T-cell (primary cell): Measurements from ENCODE around the gene SLC38A1. TPM values are rescaled to one million over a fixed set of nuclear protein-coding genes. Genes with fewer than 3 reads are reported as not detected.

Experiments
- ATAC-seq, 4 experiments: fragments of 200-7000 bp in 3 of 4; fragments of 150-1000 bp in 1 of 4; cut with Tn5 transposase; replicated peaks in 1 of 4; 1 replicate in 3 of 4; 2 replicates in 1 of 4; pipeline ENCODE4 v1.10.0; 2021; ENCODE audit warnings: moderate library complexity in 3 of 4, mild to moderate bottlenecking in 2 of 4, moderate number of reproducible peaks in 1 of 4
- CTCF ChIA-PET, 2 donors: fragments of 300-600 bp; sonication (Branson Sonifier 250); formaldehyde crosslinking; loops; one replicate each; lab custom pipeline; 2022; ENCODE audit warnings: antibody characterized with exemption in 2 of 2; lab: Charles Lee
- POLR2A ChIA-PET, 2 donors: fragments of 300-600 bp; sonication (Branson Sonifier 250); formaldehyde crosslinking; loops; one replicate each; lab custom pipeline; 2022; ENCODE audit warnings: antibody characterized with exemption in 2 of 2; lab: Charles Lee
- DNase-seq, 35 experiments: peaks; one replicate each; pipeline versions ENCODE4 v3.0.0 to v3.0.0-alpha.2; 2013 to 2023
- H3K27ac ChIP-seq: one replicate; pipeline ENCODE4 v1.5.1; 2013; ENCODE audit warnings: low read length
- H3K27me3 ChIP-seq, 2 experiments: replicated peaks in 1 of 2; 1 replicate in 1 of 2; 2 replicates in 1 of 2; pipeline versions ENCODE4 v1.6.1 to v1.7.0; 2013; ENCODE audit warnings: low read length in 1 of 2, mixed read lengths in 1 of 2; ENCODE audit not compliant: control insufficient read depth in 2 of 2, insufficient read depth in 2 of 2; ENCODE audit errors: extremely low read depth in 1 of 2
- H3K36me3 ChIP-seq, 2 donors: 1 replicate in 1 of 2; 2 replicates in 1 of 2; pipeline versions ENCODE4 v1.6.1 to v1.7.0; 2013; ENCODE audit warnings: low read length in 1 of 2; ENCODE audit not compliant: control insufficient read depth in 2 of 2, insufficient read depth in 1 of 2; ENCODE audit errors: extremely low read depth in 1 of 2
- H3K4me1 ChIP-seq, 2 experiments: 1 replicate in 1 of 2; 2 replicates in 1 of 2; pipeline versions ENCODE4 v1.6.1 to v1.7.0; 2013; ENCODE audit warnings: low read length in 2 of 2, mixed read lengths in 1 of 2; ENCODE audit not compliant: insufficient read depth in 2 of 2, control insufficient read depth in 1 of 2; ENCODE audit errors: extremely low read depth in 1 of 2
- H3K4me3 ChIP-seq, 2 donors: 1 replicate in 1 of 2; 2 replicates in 1 of 2; pipeline versions ENCODE4 v1.5.1 to v1.7.0; 2013; ENCODE audit warnings: mild to moderate bottlenecking in 2 of 2, low read length in 1 of 2, moderate library complexity in 1 of 2; ENCODE audit not compliant: control insufficient read depth in 1 of 2; ENCODE audit errors: extremely low read depth in 1 of 2
- H3K9me3 ChIP-seq: 2 replicates; pipeline ENCODE4 v1.7.0; 2013
- H3K27ac Mint-ChIP-seq, 2 donors: one replicate each; pipeline ENCODE4 v1.8.0; 2020 to 2021; ENCODE audit warnings: mild to moderate bottlenecking in 2 of 2, mixed read lengths in 2 of 2
- H3K27me3 Mint-ChIP-seq, 2 donors: one replicate each; pipeline ENCODE4 v1.8.0; 2021 to 2022; ENCODE audit warnings: mixed read lengths in 2 of 2
- H3K36me3 Mint-ChIP-seq: one replicate; pipeline ENCODE4 v1.8.0; 2021; ENCODE audit warnings: mixed read lengths
- H3K4me1 Mint-ChIP-seq, 3 donors: one replicate each; pipeline ENCODE4 v1.8.0; 2020 to 2022; ENCODE audit warnings: mixed read lengths in 3 of 3, mild to moderate bottlenecking in 1 of 3
- H3K4me3 Mint-ChIP-seq, 3 donors: one replicate each; pipeline ENCODE4 v1.8.0; 2020 to 2022; ENCODE audit warnings: mild to moderate bottlenecking in 3 of 3, mixed read lengths in 3 of 3, moderate library complexity in 3 of 3
- H3K9me3 Mint-ChIP-seq, 3 donors: one replicate each; pipeline ENCODE4 v1.8.0; 2020 to 2022; ENCODE audit warnings: mixed read lengths in 3 of 3
- WGBS: methylation state at CpG from one replicate; pipeline ENCODE4 v1.1.5; 2013; ENCODE audit warnings: missing lambda C conversion rate; ENCODE audit not compliant: insufficient coverage; 5-methylcytosine and 5-hydroxymethylcytosine counted together
- total RNA-seq, 35 experiments: library from RNA in 6 of 35; stranded (reverse) in 6 of 35; fragments of 120-200 nt in 1 of 35; gene quantifications; one replicate each; pipeline versions ENCODE4 v1.2.1 to v1.2.4 and lab custom pipeline; 2013 to 2026

The SLC38A1 gene
- total RNA-seq, 5 donors from 2014 or later (not counting 1 experiment from before 2014, with no cell fraction given) = 273 to 321 (median 286) TPM

- Mint-ChIP-seq H3K4me3 (peak overlapping the region; percentile 35 to 72 (median 49)), H3K27me3 (no peaks in the 10 kb centered on the region), H3K36me3 (peaks cover under 1% of the 10 kb centered on the region), H3K4me1 (peaks cover 58 to 73% (median 60%) of the 10 kb centered on the region in 3 donors), H3K27ac (peak overlapping the region; percentile 54 to 80), H3K9me3 (no peaks in the 10 kb centered on the region)
- H3K36me3 ChIP-seq = peaks cover 0 to 9% of the 10 kb centered on the region in 2 donors
- ChIA-PET CTCF (interaction anchor here in 1 of 2 donors (1.4 to 1.5 kb wide), 2 partner anchors 53 to 92 kb away, joined by 3 read pairs; no protein-coding TSS in a partner anchor), POLR2A (interaction anchor here (0.6 to 1.2 kb wide), 4 partner anchors 10 to 89 kb away, joined by 3 to 9 read pairs (median 4); no protein-coding TSS in a partner anchor)
- ATAC-seq (peak; percentile 34 to 82 (median 60)), DNase-seq (peak in 7 of 35 experiments; percentile 5 to 73 (median 14))
- WGBS = 53% methylated on average over 3 of the region's 5 CpGs
- H3K27ac ChIP-seq = peak overlapping the region; percentile 30
- no peak overlapping the region for H3K4me3 ChIP-seq
- H3K27me3 ChIP-seq = no peaks in the 10 kb centered on the region
- peaks cover 15% of the 10 kb centered on the region in 2 experiments for H3K4me1 ChIP-seq
- H3K9me3 ChIP-seq = no peaks in the 10 kb centered on the region
These were observed 90.8 kb downstream of the SLC38A1 start for GRCh38 chr12:46177837-46178608.

DNA sequence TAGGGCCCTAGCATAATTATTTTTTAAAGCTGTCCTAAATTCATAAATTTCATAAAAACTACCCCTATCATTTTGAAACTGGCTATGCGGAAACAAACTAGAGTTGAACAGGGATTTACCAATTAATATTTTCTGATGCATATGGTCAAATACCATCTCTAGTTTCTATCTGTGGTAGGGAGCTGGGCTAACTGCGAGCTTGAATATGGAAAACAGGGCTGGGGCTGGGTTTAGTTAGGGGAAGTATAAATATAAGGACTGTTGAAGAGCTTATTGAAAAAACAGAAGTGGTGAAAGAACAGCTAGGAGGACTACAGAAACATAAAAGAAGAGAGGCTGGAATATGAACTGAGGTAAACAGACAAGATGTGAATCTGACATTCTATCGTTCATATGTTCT lies 91.8 kb downstream of the SLC38A1 start:
- CTCF ChIA-PET = interaction anchor here (0.5 to 1.5 kb wide), 3 partner anchors 52 to 93 kb away, joined by 3 read pairs; no protein-coding TSS in a partner anchor
- Histone ChIP-seq H3K27me3 (no peaks in the 10 kb centered on the region), H3K9me3 (no peaks in the 10 kb centered on the region), H3K27ac (no peak overlapping the region), H3K4me3 (no peak overlapping the region), H3K4me1 (peaks cover 15% of the 10 kb centered on the region in 2 experiments), H3K36me3 (peaks cover 0 to 3% of the 10 kb centered on the region in 2 donors)
- Mint-ChIP-seq H3K9me3 (no peaks in the 10 kb centered on the region), H3K36me3 (no peaks in the 10 kb centered on the region), H3K4me1 (peaks cover 57 to 67% (median 58%) of the 10 kb centered on the region in 3 donors), H3K27ac (peak overlapping the region; percentile 58 to 67), H3K4me3 (peak overlapping the region in 1 of 3 donors; percentile 72), H3K27me3 (no peaks in the 10 kb centered on the region)
- no CpG with 5 or more reads among the region's 3 CpGs for WGBS
- no peak for ATAC-seq
- DNase-seq = no peak
- POLR2A ChIA-PET = interaction anchor here (0.7 to 1.2 kb wide), 3 partner anchors 9 to 41 kb away, joined by 3 to 9 read pairs (median 3); no protein-coding TSS in a partner anchor

- POLR2A ChIA-PET = no interaction called here
- Mint-ChIP-seq H3K4me1 (peaks cover 39 to 49% (median 41%) of the 10 kb centered on the region in 3 donors), H3K9me3 (no peaks in the 10 kb centered on the region)
These were observed 93.9 kb downstream of the SLC38A1 start for GRCh38 chr12:46174919-46175318.

GRCh38 chr12:46174061-46174662 lies 94.7 kb downstream of the SLC38A1 start:
- ChIA-PET CTCF (no interaction called here), POLR2A (no interaction called here)
- Histone ChIP-seq H3K4me1 (peaks cover 9 to 14% of the 10 kb centered on the region in 2 experiments), H3K27me3 (no peaks in the 10 kb centered on the region), H3K27ac (no peak overlapping the region), H3K9me3 (no peaks in the 10 kb centered on the region), H3K36me3 (no peaks in the 10 kb centered on the region), H3K4me3 (no peak overlapping the region)
- Mint-ChIP-seq H3K27ac (no peak overlapping the region), H3K36me3 (peaks cover 4% of the 10 kb centered on the region), H3K4me1 (peaks cover 31 to 42% (median 37%) of the 10 kb centered on the region in 3 donors), H3K9me3 (no peaks in the 10 kb centered on the region), H3K4me3 (no peak overlapping the region), H3K27me3 (no peaks in the 10 kb centered on the region)
- DNase-seq (no peak), ATAC-seq (no peak)
- 72% methylated on average over 4 of the region's 12 CpGs for WGBS

More at GRCh38 chr12:46174919-46175318, 93.9 kb downstream of the SLC38A1 start:
- Histone ChIP-seq H3K27ac (no peak overlapping the region), H3K36me3 (no peaks in the 10 kb centered on the region), H3K27me3 (no peaks in the 10 kb centered on the region), H3K4me3 (no peak overlapping the region), H3K9me3 (no peaks in the 10 kb centered on the region), H3K4me1 (peaks cover 12 to 15% of the 10 kb centered on the region in 2 experiments)
- Mint-ChIP-seq H3K27ac (no peak overlapping the region), H3K4me3 (no peak overlapping the region), H3K36me3 (peaks cover 1% of the 10 kb centered on the region), H3K27me3 (no peaks in the 10 kb centered on the region)
- DNase-seq (no peak), ATAC-seq (no peak)
- 96% methylated on average over 4 of the region's 8 CpGs for WGBS
- CTCF ChIA-PET = no interaction called here

DNA sequence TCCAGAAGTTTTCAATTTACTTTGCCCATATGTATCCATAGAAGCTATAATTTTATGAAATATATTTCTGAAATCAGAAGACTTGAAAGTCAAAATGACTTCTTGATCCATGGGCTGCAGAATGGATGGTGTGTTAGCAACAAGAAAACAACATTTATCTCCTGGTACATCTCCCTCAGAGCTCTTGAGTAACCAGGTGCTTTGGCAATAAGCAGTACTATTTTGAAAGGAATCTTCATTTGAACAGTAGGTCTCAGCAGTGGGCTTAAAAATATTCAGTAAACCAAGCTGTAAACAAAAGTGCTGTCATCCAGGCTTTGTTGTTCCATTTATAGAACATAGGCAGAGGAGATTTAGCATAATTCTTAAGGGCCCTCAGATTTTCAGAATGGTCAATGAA lies 100.4 kb downstream of the SLC38A1 start:
- H3K27me3 ChIP-seq = no peaks in the 10 kb centered on the region
- H3K9me3 ChIP-seq = no peaks in the 10 kb centered on the region
- H3K36me3 ChIP-seq = no peaks in the 10 kb centered on the region
- H3K4me3 ChIP-seq = no peak overlapping the region
- H3K4me1 ChIP-seq = no peaks in the 10 kb centered on the region
- Mint-ChIP-seq H3K27me3 (no peaks in the 10 kb centered on the region), H3K9me3 (peaks cover 0 to 3% (median 3%) of the 10 kb centered on the region in 3 donors), H3K4me1 (peaks cover 0 to 6% (median 0%) of the 10 kb centered on the region in 3 donors), H3K27ac (no peak overlapping the region), H3K36me3 (peaks cover 10% of the 10 kb centered on the region), H3K4me3 (no peak overlapping the region)
- DNase-seq (no peak), ATAC-seq (no peak)
- POLR2A ChIA-PET = interaction anchor here in 1 of 2 donors (0.5 to 1.4 kb wide), 3 partner anchors 9 to 29 kb away, joined by 3 to 17 read pairs (median 9); no protein-coding TSS in a partner anchor
- no peak overlapping the region for H3K27ac ChIP-seq
- CTCF ChIA-PET = no interaction called here

DNA sequence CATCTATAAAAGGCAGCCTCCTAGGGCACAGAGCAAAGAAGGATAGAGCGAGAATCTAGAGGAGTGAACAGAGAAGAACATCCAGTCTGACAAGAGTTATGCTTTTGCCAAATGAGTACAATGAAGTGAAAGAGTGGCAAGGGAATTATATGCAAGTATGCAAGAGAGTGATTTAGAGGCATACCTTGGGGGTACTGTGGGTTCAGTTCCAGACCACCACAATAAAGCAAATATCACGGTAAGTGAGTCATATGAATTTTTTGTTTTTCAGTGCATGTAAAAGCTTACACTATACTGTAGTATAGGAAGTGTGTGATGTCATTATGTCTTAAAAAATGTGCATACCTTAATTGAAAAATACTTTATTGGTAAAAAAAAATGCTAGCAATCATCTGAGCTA lies 101.4 kb downstream of the SLC38A1 start:
- H3K27me3 Mint-ChIP-seq = no peaks in the 10 kb centered on the region

More for the DNA sequence above, 101.4 kb downstream of the SLC38A1 start:
- H3K4me1 ChIP-seq = no peaks in the 10 kb centered on the region
- no peak overlapping the region for H3K27ac Mint-ChIP-seq
- ChIA-PET POLR2A (interaction anchor here in 1 of 2 donors (1.4 kb wide), 1 partner anchor 10 kb away, joined by 9 read pairs; no protein-coding TSS in a partner anchor), CTCF (interaction anchor here in 1 of 2 donors (0.7 kb wide), 1 partner anchor 42 kb away, joined by 4 read pairs; no protein-coding TSS in a partner anchor)
- peaks cover 0 to 6% (median 0%) of the 10 kb centered on the region in 3 donors for H3K4me1 Mint-ChIP-seq
- DNase-seq = no peak
- H3K36me3 Mint-ChIP-seq = peaks cover 10% of the 10 kb centered on the region
- no peaks in the 10 kb centered on the region for H3K27me3 ChIP-seq
- peaks cover 0 to 3% (median 3%) of the 10 kb centered on the region in 3 donors for H3K9me3 Mint-ChIP-seq
- WGBS = 100% methylated on average over 1 of the region's 2 CpGs
- H3K4me3 ChIP-seq = no peak overlapping the region
- H3K9me3 ChIP-seq = no peaks in the 10 kb centered on the region
- H3K4me3 Mint-ChIP-seq = no peak overlapping the region
- no peak overlapping the region for H3K27ac ChIP-seq
- ATAC-seq = no peak
- no peaks in the 10 kb centered on the region for H3K36me3 ChIP-seq
